Heart left ventricle (tissue), 13 donors: Measurements from ENCODE around the gene MICU1.

Experiments used
- POLR2A ChIP-seq, 2 donors: fragments of 450-650 bp; IDR thresholded peaks; one replicate each; pipeline ENCODE4 v1.6.1; 2017; ENCODE audit warnings: antibody characterized with exemption in 2 of 2, mild to moderate bottlenecking in 2 of 2, moderate library complexity in 2 of 2
- TF ChIP-seq, protein P1 (sequence below), 12 donors: fragments of 200-600 bp; sonication (generic) in 4 of 12; IDR thresholded peaks; one replicate each; pipeline versions ENCODE4 v1.5.0 to v1.8.0; 2018 to 2022; ENCODE audit warnings: antibody characterized with exemption in 12 of 12, mild to moderate bottlenecking in 5 of 12
- donor health status: ischemic (EF 13 %, LVEDD 7.1; RV severe dilation, severe dysfunction).
- donor health status: DM: no; HTN: yes; CAD: no.
- donor health status: DM: no; HTN: no; CAD: no.
- donor health status: ischemic (EF 25% LVEDD 6.9; RV normal size, moderate dysfunction).
- donor health status: ischemic (EF 25% LVEDD 5.7; RV mildly dilated, moderate dysfunction).
- donor health status: ischemic (EF 35%, LVEDD 5.7; RV mildly dilated, moderate dysfunction).
- donor health status: nonischemic (EF 11% LVEDD 7.7; RV severe dilation, severe dysfunction).
- donor health status: DM: yes; HTN: yes; CAD: no.
- donor health status: PGD.
- donor health status: ischemic (EF 29% LVEDD 5.4; RV normal size, mild dysfunction).
- donor health status: nonischemic (EF 23%, LVEDD 6.1; RV moderate dilation, normal function).

DNA sequence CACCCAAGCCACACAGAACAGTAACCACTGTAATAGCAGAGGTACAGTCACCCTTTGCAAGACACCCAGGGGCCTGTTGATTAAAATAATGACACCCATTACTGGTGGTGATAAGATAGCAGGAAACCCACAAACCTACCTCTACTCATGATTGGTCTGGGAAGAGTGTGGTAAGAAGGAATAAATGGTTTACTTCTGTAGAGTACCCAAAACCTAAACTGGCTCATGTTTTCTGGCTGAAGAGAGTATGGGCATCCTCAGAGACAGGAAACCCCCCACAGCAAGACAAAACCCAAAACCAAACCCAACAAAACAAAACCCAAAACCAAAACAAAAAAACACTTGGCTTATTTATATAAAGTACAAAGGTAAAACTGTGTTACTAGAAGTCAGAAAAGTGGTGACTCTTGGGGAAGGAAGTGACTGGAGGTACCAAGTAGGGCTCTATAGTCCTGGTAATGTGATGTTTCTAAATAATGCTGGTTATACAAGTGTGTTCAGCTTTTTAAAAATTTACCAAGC is 255.6 kb downstream of the MICU1 start:
- TF ChIP-seq, protein P1, sequence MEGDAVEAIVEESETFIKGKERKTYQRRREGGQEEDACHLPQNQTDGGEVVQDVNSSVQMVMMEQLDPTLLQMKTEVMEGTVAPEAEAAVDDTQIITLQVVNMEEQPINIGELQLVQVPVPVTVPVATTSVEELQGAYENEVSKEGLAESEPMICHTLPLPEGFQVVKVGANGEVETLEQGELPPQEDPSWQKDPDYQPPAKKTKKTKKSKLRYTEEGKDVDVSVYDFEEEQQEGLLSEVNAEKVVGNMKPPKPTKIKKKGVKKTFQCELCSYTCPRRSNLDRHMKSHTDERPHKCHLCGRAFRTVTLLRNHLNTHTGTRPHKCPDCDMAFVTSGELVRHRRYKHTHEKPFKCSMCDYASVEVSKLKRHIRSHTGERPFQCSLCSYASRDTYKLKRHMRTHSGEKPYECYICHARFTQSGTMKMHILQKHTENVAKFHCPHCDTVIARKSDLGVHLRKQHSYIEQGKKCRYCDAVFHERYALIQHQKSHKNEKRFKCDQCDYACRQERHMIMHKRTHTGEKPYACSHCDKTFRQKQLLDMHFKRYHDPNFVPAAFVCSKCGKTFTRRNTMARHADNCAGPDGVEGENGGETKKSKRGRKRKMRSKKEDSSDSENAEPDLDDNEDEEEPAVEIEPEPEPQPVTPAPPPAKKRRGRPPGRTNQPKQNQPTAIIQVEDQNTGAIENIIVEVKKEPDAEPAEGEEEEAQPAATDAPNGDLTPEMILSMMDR (IDR thresholded peaks at IDR 0.05): no peak
- no peak for TF ChIP-seq POLR2A (IDR thresholded peaks at IDR 0.05)
